ENCODE measurements around the gene SLC29A3.
"Not testable (repeated sequence)": the region's sequence is repeated elsewhere in the genome, so short reads cannot be mapped to it uniquely, and the experiment has no call there.

SLC29A3 gene

DNA sequence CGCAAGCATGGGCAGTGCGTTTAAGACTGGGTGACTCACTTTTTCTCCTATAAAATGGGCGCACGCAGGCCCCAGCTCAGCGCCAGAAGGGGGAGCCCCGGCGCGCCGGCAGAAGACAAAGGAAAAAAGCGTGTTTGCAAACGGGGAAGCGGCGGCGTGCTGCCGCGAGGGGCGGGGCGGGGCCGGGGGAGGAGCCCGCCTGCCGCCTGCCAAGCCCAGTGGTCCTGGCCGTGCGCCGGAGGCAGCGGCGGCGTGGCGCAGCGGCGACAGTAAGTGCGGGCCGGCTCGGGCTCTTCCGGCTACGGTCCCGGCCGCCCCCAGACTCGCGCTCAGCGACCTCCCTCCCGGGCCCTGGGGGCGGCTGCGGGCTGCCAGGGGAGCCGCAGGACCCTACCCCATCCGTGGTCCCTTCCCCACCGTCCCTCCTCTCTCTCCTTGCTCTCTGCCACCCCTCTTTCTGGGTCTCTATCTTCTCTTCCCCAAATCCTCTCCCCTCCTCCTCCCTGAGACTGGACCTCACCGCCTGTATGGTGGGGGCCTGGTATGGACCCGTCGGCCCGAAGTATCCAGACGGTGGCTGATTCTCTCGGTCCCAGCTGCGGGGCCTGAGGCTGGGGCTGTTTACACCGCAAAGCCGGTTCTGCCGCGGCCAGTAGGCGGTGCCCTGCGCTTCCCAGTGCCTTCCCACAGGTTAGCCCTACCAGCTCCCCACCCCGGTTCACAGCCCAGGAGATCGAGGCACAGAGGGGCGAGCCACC lies at the start of gene SLC29A3:
Gene SLC29A3, plus strand, starts transcription at position 218 of the 758 bp plus-strand sequence. Its CDS starts 51 bp downstream, at position 269.
- peaks cover 5% of the 10 kb centered on the region; the same call in 1 of the 2 replicates for H3K36me3 ChIP-seq (ENCODE audit: control insufficient read depth, insufficient read depth, low read length)
- H3K27me3 ChIP-seq (ENCODE audit: control insufficient read depth, insufficient read depth, low read length): no peaks in the 10 kb centered on the region
- no peaks in the 10 kb centered on the region for H3K9me3 ChIP-seq (ENCODE audit: control insufficient read depth, insufficient read depth, low read length)
- H3K4me1 ChIP-seq (ENCODE audit: control insufficient read depth, insufficient read depth, low read length): peaks cover 2% of the 10 kb centered on the region; the same call in 1 of the 2 replicates
- no peak within 1 kb of the TSS for H3K27ac ChIP-seq (ENCODE audit: low read length)
- whole genome bisulfite sequencing (ENCODE audit: insufficient coverage, insufficient read length): no CpG with 5 or more reads among the region's 62 CpGs
- peak within 1 kb of the TSS; percentile 74; the same call in 1 of the 2 replicates for H3K4me3 ChIP-seq (ENCODE audit: low read length)
- peak; percentile 47 for DNase-seq (ENCODE audit: low read depth, low spot score)

DNA sequence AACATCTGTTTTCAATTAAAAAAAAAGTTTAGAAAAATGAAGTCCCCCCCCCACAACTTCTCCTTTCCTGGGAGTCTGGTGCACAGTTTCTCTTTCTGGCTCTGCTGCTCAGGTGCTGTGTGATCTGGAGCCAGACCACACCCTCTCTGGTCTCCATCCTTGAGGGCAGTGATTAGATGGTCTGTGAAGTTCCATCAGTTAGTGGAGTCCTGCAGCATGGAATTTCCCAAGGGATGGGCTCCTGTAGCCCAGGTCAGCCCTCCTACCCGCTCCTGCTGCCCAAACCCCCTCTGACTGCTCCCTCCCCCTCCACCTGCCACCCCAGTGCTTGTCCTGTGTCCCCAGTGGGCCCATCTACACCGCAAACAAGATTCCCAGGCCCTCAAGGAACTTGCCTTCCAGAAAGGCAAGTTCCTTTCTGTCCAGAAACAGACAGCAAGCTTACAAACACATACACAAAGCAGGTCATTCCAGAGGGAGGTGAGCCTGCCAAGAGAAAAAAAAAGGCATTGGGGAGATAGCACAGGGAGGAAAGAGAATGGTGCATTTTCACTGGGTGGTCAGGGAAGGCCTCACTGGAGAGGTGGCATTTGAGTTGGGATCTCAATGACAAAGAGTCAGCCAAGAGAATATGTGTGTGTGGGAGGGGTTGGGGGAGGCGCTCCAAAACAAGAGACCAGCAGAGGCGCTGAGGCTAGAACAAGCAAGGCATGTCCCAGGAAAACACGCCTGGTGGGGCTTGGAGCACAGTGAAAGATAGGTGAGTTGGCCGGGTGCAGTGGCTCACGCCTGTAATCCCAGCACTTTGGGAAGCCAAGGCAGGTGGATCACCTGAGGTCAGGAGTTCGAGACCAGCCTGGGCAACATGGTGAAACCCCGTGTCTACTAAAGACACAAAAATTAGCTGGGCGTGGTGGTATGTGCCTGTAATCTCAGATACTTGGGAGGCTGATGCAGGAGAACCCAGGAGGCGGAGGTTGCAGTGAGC lies 49.5 kb upstream of the SLC29A3 start:
- Histone ChIP-seq H3K9me3 (ENCODE audit: control insufficient read depth, insufficient read depth, low read length) (no peaks in the 10 kb centered on the region), H3K36me3 (ENCODE audit: control insufficient read depth, insufficient read depth, low read length) (no peaks in the 10 kb centered on the region), H3K27ac (ENCODE audit: low read length) (no peak overlapping the region), H3K27me3 (ENCODE audit: control insufficient read depth, insufficient read depth, low read length) (no peaks in the 10 kb centered on the region), H3K4me3 (ENCODE audit: low read length) (no peak overlapping the region), H3K4me1 (ENCODE audit: control insufficient read depth, insufficient read depth, low read length) (peaks cover 14% of the 10 kb centered on the region)
- WGBS (ENCODE audit: insufficient coverage, insufficient read length): no CpG with 5 or more reads among the region's 11 CpGs
- peak; percentile 78 for DNase-seq (ENCODE audit: low read depth, low spot score)

DNA sequence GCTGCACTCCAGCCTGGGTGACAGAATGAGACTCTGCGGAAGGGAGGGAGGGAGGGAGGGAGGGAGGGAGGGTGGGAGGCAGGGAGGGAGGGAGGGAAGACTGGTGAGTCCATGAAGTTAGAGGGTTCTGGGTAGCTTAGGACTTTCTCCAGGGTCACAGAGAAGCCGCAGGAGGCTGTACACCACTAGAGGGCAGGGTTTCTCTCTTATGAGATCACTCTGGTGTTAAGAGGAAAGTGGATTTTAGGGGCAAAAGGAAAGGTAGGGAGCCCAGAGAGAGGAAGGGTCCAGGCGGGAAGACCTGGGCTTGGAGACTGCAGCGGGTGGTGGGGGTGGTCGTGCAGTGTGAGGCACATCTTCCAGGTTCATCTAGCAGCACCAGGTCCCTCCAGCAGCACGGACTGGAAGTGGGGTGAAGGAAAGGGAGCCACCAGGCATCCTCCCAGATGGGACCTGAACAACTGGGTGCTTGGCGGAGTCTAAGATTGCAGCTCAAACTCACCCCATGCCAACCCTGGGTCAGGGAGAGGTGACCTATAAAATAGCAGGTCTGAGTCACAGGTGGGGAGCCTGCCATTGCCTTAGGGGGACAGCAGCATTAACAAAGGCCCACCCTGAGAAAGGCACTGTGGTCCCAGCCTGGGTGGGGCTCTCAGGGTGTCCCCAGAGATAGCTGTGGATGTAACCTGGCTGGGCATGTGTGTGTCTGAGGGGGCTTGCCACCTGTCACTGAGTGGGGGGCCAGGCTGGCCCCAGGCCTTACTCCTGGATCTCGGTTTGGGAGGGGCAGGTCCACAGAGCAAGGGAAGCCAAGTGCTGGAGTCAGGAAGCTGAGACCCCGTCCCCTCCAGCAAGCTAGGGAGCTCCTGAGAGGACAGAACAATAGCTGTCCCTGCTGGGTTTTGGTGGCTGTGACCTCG lies 48.5 kb upstream of the SLC29A3 start:
- WGBS (ENCODE audit: insufficient coverage, insufficient read length): no CpG with 5 or more reads among the region's 10 CpGs
- DNase-seq (ENCODE audit: low read depth, low spot score): peak; percentile 75
- H3K27me3 ChIP-seq (ENCODE audit: control insufficient read depth, insufficient read depth, low read length): no peaks in the 10 kb centered on the region
- H3K4me1 ChIP-seq (ENCODE audit: control insufficient read depth, insufficient read depth, low read length): peaks cover 13% of the 10 kb centered on the region
- H3K4me3 ChIP-seq (ENCODE audit: low read length): no peak overlapping the region
- H3K9me3 ChIP-seq (ENCODE audit: control insufficient read depth, insufficient read depth, low read length): no peaks in the 10 kb centered on the region
- no peak overlapping the region for H3K27ac ChIP-seq (ENCODE audit: low read length)
- no peaks in the 10 kb centered on the region for H3K36me3 ChIP-seq (ENCODE audit: control insufficient read depth, insufficient read depth, low read length)

DNA sequence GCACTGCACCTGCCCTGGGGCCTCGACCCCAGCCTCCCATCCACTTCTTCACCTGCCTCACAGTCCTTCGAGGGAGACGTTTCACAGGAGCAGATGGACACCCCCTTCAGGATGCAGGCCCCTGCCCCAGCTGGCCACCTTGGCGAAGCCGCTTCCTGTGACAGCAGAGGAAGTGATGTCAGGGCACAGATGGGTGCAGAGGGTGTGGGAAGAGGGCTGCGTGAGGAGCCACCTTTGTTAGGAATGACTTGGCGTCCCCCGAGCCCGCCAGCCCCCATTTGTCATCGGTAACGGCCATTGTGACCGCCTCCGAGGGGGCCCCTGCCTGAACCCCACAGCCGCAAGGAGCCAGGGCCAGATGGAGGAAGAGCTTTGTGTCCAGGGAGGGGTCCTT lies 47.4 kb upstream of the SLC29A3 start:
- H3K9me3 ChIP-seq (ENCODE audit: control insufficient read depth, insufficient read depth, low read length): no peaks in the 10 kb centered on the region
- no peak overlapping the region for H3K27ac ChIP-seq (ENCODE audit: low read length)
- H3K36me3 ChIP-seq (ENCODE audit: control insufficient read depth, insufficient read depth, low read length): no peaks in the 10 kb centered on the region
- no peaks in the 10 kb centered on the region for H3K27me3 ChIP-seq (ENCODE audit: control insufficient read depth, insufficient read depth, low read length)
- no CpG with 5 or more reads among the region's 14 CpGs for WGBS (ENCODE audit: insufficient coverage, insufficient read length)
- peaks cover 9% of the 10 kb centered on the region for H3K4me1 ChIP-seq (ENCODE audit: control insufficient read depth, insufficient read depth, low read length)
- no peak for DNase-seq (ENCODE audit: low read depth, low spot score)
- H3K4me3 ChIP-seq (ENCODE audit: low read length): no peak overlapping the region

DNA sequence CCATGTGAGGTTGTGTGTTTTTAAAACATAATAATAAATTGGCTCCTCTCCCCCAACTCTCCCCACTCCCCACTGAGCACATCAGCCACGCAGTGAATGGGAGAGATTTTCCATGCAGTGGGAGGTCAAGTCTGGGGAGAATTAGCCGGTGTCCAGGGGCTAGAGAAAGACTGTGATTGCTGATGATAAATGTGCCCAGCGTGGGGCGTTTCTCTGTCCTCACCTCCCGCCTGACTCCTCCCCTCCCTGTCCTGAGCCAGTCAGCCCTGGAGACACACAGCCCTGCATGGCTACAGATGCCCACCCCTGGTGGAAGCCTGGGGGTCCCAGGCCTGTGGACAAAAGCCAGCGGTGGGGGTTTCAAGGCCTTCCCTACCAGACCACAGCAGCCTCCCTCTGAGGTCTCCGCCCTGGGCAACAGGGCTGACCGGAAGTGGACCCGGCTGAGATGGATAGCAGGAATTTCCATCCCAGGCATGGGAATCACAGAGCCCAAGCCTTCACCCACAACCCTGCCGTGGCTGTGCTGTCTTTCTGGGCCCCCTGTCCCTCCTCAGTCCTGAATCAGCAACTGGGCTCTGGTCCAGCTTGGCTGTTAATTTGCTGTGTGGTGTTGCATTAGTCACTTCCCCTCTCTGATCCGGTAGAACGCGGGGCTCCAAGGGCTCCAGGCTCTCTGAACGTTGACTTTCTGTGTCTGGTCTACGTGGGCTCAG lies 46.8 kb upstream of the SLC29A3 start:
- no peak for DNase-seq (ENCODE audit: low read depth, low spot score)
- Histone ChIP-seq H3K4me3 (ENCODE audit: low read length) (no peak overlapping the region), H3K9me3 (ENCODE audit: control insufficient read depth, insufficient read depth, low read length) (no peaks in the 10 kb centered on the region), H3K4me1 (ENCODE audit: control insufficient read depth, insufficient read depth, low read length) (peaks cover 9% of the 10 kb centered on the region), H3K36me3 (ENCODE audit: control insufficient read depth, insufficient read depth, low read length) (no peaks in the 10 kb centered on the region), H3K27me3 (ENCODE audit: control insufficient read depth, insufficient read depth, low read length) (no peaks in the 10 kb centered on the region), H3K27ac (ENCODE audit: low read length) (no peak overlapping the region)
- no CpG with 5 or more reads among the region's 15 CpGs for WGBS (ENCODE audit: insufficient coverage, insufficient read length)

DNA sequence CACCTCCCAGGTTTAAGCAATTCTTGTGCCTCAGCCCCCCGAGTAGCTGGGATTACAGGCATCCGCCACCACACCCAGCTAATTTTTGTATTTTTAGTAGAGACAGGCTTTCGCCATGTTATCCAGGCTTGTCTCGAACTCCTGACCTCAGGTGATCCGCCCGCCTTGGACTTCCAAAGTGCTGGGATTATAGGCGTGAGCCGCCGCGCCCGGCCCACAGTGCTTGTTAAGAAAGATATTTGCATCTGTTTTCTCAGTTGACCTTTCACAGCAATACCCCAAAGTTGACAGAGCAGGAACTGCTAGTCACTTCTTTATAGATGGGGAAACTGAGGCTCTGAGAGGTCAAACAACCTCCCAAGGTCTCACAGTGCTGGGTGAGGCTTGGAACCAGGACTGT lies 46.1 kb upstream of the SLC29A3 start:
- H3K36me3 ChIP-seq (ENCODE audit: control insufficient read depth, insufficient read depth, low read length); H3K4me1 ChIP-seq (ENCODE audit: control insufficient read depth, insufficient read depth, low read length); DNase-seq (ENCODE audit: low read depth, low spot score); H3K27ac ChIP-seq (ENCODE audit: low read length); H3K27me3 ChIP-seq (ENCODE audit: control insufficient read depth, insufficient read depth, low read length); H3K4me3 ChIP-seq (ENCODE audit: low read length); H3K9me3 ChIP-seq (ENCODE audit: control insufficient read depth, insufficient read depth, low read length): not testable (repeated sequence)
- WGBS (ENCODE audit: insufficient coverage, insufficient read length): no CpG with 5 or more reads among the region's 11 CpGs

DNA sequence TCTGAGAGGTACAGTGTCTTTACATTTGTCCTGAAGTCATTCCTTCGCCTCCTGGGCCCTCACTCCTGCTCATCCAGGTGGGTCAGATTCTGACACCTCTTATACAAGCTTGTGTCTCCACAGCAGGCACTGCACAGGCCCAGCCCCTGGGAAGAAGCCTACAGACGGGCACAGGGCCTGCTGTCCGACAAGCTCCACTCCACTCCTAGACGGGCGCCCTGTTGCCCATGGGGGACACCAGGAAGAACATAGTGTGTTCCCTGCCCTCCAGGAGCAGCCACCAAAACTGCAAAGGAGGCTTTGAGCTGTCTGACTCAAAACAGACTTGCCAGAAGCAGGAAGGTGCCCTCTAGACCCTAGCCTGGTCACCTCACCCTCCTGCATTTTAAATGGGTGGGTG lies 45.6 kb upstream of the SLC29A3 start:
- no peak overlapping the region for H3K4me3 ChIP-seq (ENCODE audit: low read length)
- peaks cover 14% of the 10 kb centered on the region for H3K4me1 ChIP-seq (ENCODE audit: control insufficient read depth, insufficient read depth, low read length)
- no CpG with 5 or more reads among the region's 5 CpGs for WGBS (ENCODE audit: insufficient coverage, insufficient read length)
- no peak overlapping the region for H3K27ac ChIP-seq (ENCODE audit: low read length)
- no peaks in the 10 kb centered on the region for H3K36me3 ChIP-seq (ENCODE audit: control insufficient read depth, insufficient read depth, low read length)
- H3K9me3 ChIP-seq (ENCODE audit: control insufficient read depth, insufficient read depth, low read length): no peaks in the 10 kb centered on the region
- no peak for DNase-seq (ENCODE audit: low read depth, low spot score)
- no peaks in the 10 kb centered on the region for H3K27me3 ChIP-seq (ENCODE audit: control insufficient read depth, insufficient read depth, low read length)

DNA sequence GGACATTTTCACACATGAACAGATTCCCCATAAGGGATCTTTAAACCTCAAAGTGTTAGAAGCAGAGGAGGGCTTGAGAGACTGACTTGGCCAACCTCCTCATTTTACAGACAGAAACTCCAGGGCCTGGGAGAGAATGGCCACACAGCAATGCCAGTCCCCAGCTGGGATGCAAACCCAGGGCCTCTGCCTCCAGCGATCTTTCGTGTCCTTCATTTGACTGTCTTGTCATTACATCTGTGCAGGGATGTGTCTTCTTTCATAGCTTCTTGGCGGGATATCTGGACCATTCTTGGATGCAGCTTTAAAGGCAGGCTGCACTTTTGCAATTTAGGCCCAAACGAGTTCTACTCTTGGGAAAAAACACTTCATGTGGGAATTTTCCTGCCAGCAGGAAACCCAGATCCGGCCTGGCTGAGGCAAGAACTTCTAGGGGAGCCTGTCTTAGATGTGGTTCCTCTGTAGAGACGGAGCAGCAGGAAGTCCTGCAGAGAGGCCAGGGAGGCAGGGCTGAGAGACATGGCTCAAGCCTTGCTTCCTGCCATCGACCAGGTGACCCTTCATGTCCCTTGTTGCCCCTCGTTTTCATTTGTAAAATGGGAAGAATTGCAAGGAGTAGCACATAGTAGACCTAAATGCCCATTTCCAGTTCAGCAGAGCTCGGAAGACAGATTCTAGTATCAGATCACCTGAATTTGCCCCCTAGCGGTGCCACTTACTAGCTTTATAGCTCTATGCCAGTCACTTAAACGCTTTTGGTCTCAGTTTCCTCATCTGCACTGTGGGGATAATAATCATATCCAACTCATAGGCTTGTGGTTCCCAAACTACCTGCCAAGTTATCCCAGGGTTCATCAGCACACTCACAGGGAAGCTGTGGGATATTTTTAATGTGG lies 43.9 kb upstream of the SLC29A3 start:
- DNase-seq (ENCODE audit: low read depth, low spot score): no peak
- Histone ChIP-seq H3K36me3 (ENCODE audit: control insufficient read depth, insufficient read depth, low read length) (0 out of 2 replicates have a peak, but pooled peaks cover 3% of the 10 kb centered on the region), H3K9me3 (ENCODE audit: control insufficient read depth, insufficient read depth, low read length) (no peaks in the 10 kb centered on the region), H3K27ac (ENCODE audit: low read length) (no peak overlapping the region), H3K4me3 (ENCODE audit: low read length) (no peak overlapping the region), H3K27me3 (ENCODE audit: control insufficient read depth, insufficient read depth, low read length) (no peaks in the 10 kb centered on the region), H3K4me1 (ENCODE audit: control insufficient read depth, insufficient read depth, low read length) (peaks cover 21% of the 10 kb centered on the region)
- WGBS (ENCODE audit: insufficient coverage, insufficient read length): no CpG with 5 or more reads among the region's 11 CpGs

DNA sequence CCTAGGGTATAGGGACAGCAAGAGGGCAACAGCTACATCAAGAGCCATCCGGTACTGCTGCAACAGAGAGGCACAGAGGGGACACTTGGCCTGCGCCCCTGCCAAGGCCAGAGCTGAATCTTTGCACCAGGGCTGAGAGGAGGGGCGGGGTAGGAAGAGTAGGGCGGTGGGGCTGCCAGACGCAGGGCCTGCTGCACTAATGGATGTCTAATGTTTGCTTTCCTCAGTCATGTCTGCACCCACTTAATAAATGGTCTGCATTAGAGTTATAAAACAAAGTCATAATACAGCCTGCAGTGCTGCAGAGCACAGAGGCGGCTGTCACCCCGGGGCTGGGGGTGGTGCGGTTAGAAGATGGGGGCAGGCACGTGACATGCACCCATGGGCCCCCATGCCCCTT lies 42.2 kb upstream of the SLC29A3 start:
- DNase-seq (ENCODE audit: low read depth, low spot score): no peak
- H3K9me3 ChIP-seq (ENCODE audit: control insufficient read depth, insufficient read depth, low read length): no peaks in the 10 kb centered on the region
- peaks cover 16% of the 10 kb centered on the region for H3K4me1 ChIP-seq (ENCODE audit: control insufficient read depth, insufficient read depth, low read length)
- WGBS (ENCODE audit: insufficient coverage, insufficient read length): no CpG with 5 or more reads among the region's 9 CpGs
- H3K36me3 ChIP-seq (ENCODE audit: control insufficient read depth, insufficient read depth, low read length): 0 out of 2 replicates have a peak, but pooled peaks cover 3% of the 10 kb centered on the region
- no peaks in the 10 kb centered on the region for H3K27me3 ChIP-seq (ENCODE audit: control insufficient read depth, insufficient read depth, low read length)
- no peak overlapping the region for H3K4me3 ChIP-seq (ENCODE audit: low read length)
- H3K27ac ChIP-seq (ENCODE audit: low read length): no peak overlapping the region

Data from iPS DF 6.9 (cell line).